GM11168 (cell line): Measurements from ENCODE around the gene TFF2.

Source experiments
- in situ Hi-C: fragments of 300-500 bp; cut with MboI; formaldehyde crosslinking; loops from one replicate; pipeline ENCODE4 v1.12.0; 2022; ENCODE audit warnings: low sequenced_read_pairs; ENCODE audit not compliant: unreplicated experiment

Gene TFF2

DNA sequence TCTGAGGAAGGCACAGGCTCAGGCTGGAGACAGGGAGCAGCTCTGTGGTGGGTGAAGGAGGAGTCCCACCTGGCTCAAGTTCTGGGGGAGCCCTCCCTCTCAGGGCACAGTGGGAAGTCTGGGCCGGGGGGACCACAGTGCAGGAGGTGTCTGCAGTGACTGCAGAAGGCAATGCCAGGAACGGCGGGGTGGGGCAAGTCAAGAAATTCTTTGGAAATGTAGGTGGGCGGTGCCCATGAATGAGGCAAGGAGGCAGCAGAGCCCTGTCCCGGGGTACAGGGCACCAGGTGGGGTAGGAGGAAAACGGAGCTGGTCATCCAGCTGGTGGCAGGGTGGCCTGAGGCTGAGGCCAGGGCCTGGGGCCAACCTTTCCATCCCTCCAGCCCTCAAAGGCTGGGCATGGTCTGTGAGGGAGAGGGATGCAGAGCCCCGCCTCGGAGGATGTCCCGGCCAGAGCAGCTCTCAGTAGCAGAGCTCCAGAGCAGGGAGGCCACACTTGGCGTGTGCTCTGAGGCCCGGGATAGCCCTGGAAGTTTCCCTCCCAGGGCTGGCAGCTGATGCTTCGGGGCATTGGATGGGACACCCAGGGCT lies 40.3 kb downstream of the TFF2 start:
- in situ Hi-C loops = loop anchor here (10.0 kb wide), 1 partner anchor 134 kb away; no protein-coding TSS in a partner anchor

DNA sequence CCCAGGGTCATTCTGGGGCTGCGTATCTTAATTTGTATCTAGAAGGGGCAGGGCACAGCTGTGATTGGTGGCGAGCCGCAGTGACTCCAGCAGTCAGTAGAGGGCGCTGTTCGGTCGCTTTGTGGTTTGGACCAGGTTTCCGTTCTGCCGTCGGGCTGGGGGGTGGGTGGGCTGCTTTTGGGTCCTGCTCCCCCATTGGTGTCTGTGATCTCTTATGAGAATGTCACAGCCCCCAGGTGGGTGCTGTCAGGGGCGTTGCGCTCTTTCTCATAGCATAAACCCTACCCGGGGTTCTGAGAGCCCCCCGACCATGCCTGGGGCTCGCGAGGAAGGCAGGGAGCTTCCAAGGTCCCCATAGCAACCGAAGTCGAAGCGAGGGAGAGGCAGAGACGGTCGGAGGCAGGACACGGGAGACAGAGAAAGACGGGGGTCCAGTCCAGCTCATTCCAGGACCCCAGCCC lies 41.0 kb downstream of the TFF2 start:
- in situ Hi-C loops = loop anchor here (10.0 kb wide), 1 partner anchor 135 kb away; no protein-coding TSS in a partner anchor

GRCh38 chr21:42308914-42309752 lies 41.7 kb downstream of the TFF2 start:
- in situ Hi-C loops = no loop called here

DNA sequence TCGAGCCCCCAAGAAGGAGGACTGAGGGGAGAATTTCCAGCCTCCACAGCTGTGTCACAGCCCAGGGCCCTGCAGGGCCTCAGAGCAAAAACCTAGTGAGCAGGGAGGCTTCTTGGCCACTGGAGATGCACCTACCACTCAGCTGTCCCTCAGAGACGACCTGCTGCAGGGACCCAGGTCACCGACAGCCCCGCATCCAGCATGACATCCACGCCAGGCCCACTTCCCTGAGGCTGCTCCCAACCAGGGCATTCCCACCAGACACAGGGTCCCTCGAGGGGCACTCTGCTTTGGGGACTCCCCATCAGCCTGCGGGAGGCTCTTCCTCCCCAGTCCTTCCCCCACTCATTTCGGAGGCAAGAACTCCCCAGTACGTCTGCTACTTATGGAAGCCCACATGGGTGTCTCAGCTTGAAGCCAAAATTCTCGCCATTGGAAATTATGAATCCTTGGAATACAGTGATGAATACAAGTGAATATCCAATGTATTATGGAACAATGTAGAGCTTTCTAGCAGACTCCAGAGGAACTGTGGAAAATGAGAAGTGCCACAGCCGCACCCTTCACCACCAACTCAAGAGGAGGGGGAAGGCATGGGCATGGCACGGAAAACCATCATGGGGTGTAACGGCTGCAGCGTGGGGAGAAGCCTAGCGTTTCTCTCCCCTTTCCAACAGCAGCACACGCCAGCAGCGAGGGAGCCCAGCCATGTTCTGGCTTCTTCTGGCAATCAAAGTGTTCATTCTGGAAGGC lies 42.5 kb downstream of the TFF2 start:
- in situ Hi-C loops = no loop called here

GRCh38 chr21:42307106-42307505 lies 43.7 kb downstream of the TFF2 start:
- in situ Hi-C loops = no loop called here

DNA sequence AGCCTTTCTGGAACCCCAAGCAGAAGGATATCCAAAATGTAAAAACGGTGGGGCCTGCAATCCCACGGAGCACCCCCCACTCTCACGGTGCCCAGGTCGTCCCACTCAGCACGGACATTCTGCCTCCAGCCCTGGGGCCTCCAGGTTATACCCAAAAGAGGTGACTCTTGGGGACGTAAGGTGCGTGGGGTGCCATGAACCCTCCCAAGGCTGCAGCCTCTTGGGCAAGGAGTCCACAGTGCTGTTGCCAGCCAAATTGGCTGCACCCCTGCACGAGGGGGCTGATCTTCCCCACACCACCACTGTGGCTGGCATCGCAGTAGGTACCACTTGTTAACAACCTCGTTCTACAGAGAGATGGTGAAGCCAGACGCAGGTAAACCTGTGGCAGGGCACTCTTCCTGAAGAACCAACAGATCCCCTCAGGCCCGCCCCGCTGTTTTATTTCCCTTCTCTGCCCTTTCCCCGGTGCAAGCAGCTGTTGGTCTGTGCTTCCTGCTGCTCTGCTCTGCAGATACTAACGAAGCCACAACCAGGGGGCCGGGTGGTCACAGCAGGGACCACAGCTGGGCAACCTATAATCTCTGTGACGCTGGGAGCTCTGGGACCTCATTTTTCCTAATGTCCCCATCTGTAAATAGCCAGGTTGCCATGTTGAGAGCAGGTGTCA lies 44.3 kb downstream of the TFF2 start:
- in situ Hi-C loops = no loop called here

GRCh38 chr21:42305707-42306147 lies 45.1 kb downstream of the TFF2 start:
- in situ Hi-C loops = no loop called here

- in situ Hi-C loops = no loop called here
Observed at GRCh38 chr21:42304556-42305454, 46.0 kb downstream of the TFF2 start.

GRCh38 chr21:42303443-42303842 lies 47.4 kb downstream of the TFF2 start:
- in situ Hi-C loops = no loop called here

DNA sequence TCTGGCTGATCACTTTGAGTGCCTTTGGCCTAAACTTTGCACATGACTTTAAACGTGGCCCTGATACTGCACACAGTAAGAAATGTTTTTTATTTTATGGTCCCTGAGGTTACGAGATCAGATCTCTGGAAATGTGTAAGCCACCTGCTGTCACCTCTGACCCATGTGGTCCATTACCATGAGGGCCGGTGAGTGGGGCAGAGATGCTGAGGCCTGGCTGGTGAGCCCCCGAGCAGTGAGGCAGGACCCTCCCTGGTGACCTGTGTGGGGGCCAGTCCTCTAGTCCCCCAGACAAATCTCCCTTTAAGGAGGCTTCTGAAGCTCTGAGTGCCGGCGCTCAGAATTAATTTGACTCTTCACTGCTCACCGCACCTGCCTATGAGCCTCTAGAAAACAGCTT lies 48.0 kb downstream of the TFF2 start:
- in situ Hi-C loops = no loop called here

DNA sequence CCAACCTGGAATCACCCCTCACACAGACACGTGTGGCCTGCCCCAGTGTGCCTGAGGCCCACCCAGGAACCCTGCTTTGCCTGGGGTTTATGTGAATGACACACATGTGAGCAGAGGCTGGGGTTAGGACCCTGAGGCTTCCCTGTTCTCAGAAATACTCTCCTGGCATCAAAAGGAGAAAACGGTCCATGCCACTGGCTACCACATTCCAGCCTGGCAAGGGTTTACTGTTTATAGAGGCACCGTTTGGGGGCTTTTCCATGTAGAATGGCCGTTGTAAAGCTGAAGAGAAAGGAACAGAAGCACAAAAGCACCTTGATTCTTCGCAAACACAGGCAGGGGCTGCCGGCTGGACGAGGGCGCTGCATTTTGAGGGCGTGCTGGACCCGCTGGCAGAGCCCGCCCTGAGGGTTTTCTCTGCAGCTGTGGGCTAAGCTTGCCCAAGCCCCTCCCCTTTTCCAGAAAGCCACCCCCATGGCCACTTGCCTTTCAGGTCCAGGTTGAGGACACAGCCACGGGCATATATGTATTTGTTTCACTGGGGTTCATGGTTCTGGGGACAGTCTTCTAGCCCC lies 48.6 kb downstream of the TFF2 start:
- in situ Hi-C loops = no loop called here

GRCh38 chr21:42301371-42302075 lies 49.3 kb downstream of the TFF2 start:
- in situ Hi-C loops = no loop called here

DNA sequence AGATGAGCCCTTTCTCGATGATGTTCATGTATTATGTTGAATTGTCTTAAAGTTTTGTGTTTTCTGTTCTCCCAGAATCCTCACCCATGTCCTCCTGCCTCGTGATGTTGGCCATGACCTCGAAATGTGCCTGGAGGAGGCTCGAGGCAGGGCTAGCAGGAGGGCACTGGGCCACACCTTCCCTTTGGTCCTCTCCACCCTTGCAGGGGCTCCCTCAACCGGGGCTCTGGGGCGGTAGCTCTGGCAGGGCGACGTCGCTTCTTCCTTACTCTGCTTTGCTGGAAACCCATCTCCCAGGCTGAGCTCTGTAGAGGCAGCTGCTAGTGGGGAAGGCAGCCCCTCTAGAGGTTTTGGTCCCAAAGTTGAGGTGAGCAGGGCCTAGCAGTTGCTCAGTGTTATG lies 49.8 kb downstream of the TFF2 start:
- in situ Hi-C loops = no loop called here

- in situ Hi-C loops = no loop called here
Observed at GRCh38 chr21:42300045-42300583, 50.7 kb downstream of the TFF2 start.

DNA sequence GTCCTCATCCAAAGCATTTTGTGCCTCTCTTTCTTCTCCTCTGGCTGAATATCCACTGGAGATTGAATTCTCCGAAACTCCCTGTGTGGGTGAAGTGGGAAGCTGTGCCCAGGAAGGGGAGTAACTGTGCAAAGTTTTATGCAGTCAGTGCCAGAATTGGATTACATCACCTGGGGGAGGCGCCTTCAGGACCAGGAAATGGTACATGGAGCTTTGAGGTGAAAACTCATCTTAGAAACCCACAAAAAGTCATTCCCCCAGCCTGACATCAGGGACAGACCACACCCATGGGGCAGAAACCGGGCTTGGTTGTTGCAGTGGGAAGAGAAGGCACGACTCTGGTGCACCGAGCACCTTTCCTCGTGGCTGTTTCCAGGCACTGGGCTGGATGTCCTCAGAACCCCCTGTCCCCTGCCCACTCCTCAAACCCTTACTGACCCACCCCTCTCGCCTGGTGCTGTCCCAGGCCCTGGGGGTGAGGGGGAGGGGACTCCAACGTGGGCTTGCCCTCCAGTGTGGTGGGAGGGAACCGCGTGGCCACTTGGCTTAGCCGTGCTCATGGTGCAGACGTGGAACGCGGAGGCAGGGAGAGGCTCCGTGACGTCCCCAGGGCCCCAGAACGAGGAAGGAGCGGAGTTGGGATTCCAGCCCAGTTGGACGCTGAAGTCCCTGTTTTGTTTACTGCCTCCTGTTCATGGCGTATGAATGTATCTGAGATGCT lies 51.3 kb downstream of the TFF2 start:
- in situ Hi-C loops = no loop called here

DNA sequence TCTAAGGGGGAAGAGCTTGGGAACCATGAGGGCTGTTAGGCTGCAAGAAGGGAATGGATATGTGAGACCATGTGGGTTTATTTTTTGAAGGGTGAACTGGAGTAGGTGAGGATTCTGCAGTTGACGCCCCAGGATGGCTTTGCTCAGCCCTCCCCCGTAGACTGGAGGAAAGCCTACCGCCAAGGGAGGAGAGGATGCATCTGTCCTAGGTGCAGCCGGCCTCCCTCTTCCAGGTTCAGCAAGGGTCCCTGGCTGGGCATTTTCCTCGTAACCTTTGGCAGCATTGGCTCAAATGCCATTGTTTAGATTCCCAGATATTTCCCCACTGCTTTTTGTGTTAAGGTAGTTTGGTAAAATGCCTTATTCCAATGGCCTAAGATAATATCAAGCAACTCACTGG lies 52.1 kb downstream of the TFF2 start:
- in situ Hi-C loops = no loop called here

GRCh38 chr21:42298237-42298636 lies 52.6 kb downstream of the TFF2 start:
- in situ Hi-C loops = no loop called here

DNA sequence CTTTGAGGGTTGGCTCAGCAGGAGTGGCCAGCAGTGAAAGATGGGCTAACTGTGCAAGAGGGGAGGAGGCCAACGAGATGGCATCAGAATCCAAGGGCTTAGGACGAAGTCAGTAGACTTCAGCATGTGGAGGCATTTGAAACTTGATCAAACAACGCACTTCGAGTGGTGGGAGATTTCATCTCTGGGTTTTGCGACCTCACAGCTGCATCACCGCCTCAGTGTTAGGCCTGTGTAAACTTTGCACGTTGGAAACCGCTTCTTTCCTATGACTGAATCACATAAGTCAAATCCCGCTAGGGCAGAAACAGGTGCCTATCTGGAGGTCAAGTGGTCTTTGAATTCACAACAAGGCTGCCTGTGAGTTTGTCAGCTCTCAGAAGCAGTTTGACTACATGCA lies 53.4 kb downstream of the TFF2 start:
- in situ Hi-C loops = no loop called here
